Sigmoid colon (tissue), 4 donors: ENCODE results near the gene SLC12A8.

Experiments used
- CTCF ChIP-seq, 4 experiments: fragments of 450-650 bp in 3 of 4; fragments of 200-600 bp in 1 of 4; IDR thresholded peaks; one replicate each; pipeline ENCODE4 v1.5.1; 2016 to 2019; ENCODE audit warnings: antibody characterized with exemption in 4 of 4, mild to moderate bottlenecking in 3 of 4, moderate library complexity in 2 of 4
- EP300 ChIP-seq, 4 donors: sonication (generic); formaldehyde crosslinking; IDR thresholded peaks; one replicate each; pipeline ENCODE4 v1.6.1; 2017; ENCODE audit warnings: antibody characterized with exemption in 4 of 4
- POLR2A ChIP-seq, 2 donors: fragments of 450-650 bp; IDR thresholded peaks; one replicate each; pipeline ENCODE4 v1.6.1; 2016; ENCODE audit warnings: antibody characterized with exemption in 2 of 2, mild to moderate bottlenecking in 2 of 2, moderate library complexity in 2 of 2

GRCh38 chr3:125207507-125207906 is 5.0 kb downstream of the SLC12A8 start:
- TF ChIP-seq CTCF (IDR thresholded peaks at IDR 0.05) (no peak), POLR2A (IDR thresholded peaks at IDR 0.05) (no peak), EP300 (IDR thresholded peaks at IDR 0.05) (no peak)
